ENCODE data around the gene ACOX1.

- TF ChIP-seq ZBTB1 (tag by site-specific recombination; IDR thresholded peaks at IDR 0.05) (no peak), ZNF548 (tag by site-specific recombination; IDR thresholded peaks at IDR 0.05) (no peak)
- TF ChIP-seq, protein P1, sequence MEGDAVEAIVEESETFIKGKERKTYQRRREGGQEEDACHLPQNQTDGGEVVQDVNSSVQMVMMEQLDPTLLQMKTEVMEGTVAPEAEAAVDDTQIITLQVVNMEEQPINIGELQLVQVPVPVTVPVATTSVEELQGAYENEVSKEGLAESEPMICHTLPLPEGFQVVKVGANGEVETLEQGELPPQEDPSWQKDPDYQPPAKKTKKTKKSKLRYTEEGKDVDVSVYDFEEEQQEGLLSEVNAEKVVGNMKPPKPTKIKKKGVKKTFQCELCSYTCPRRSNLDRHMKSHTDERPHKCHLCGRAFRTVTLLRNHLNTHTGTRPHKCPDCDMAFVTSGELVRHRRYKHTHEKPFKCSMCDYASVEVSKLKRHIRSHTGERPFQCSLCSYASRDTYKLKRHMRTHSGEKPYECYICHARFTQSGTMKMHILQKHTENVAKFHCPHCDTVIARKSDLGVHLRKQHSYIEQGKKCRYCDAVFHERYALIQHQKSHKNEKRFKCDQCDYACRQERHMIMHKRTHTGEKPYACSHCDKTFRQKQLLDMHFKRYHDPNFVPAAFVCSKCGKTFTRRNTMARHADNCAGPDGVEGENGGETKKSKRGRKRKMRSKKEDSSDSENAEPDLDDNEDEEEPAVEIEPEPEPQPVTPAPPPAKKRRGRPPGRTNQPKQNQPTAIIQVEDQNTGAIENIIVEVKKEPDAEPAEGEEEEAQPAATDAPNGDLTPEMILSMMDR (tag by site-specific recombination; IDR thresholded peaks at IDR 0.05), result no peak
Measured at GRCh38 chr17:75917917-75918445, 61.0 kb downstream of the ACOX1 start.

All from HEK293 (cell line).